AG04450 (cell line): ENCODE measurements around the gene ZNF503. TPM values are rescaled to one million over a fixed set of nuclear protein-coding genes. Genes with fewer than 3 reads are reported as not detected.

Experiments
- CTCF ChIA-PET: fragments of 300-600, 350-600 bp; formaldehyde crosslinking; extraction: SDS; loops from one replicate; lab custom pipeline; 2022; ENCODE audit warnings: antibody characterized with exemption, inconsistent platforms; lab: Charles Lee
- POLR2A ChIA-PET: fragments of 350-600 bp; formaldehyde crosslinking; extraction: SDS; loops from one replicate; lab custom pipeline; 2021; ENCODE audit warnings: antibody characterized with exemption, inconsistent platforms; lab: Yijun Ruan, JAX
- DNase-seq: peaks from one replicate; pipeline ENCODE4 v3.0.0-alpha.2; 2011; ENCODE audit warnings: low read depth, low spot score
- H3K27ac ChIP-seq: one replicate; pipeline ENCODE4 v1.5.1; 2012; ENCODE audit warnings: low read depth, low read length, control low read depth
- H3K27me3 ChIP-seq: one replicate; pipeline ENCODE4 v1.6.0; 2012; ENCODE audit warnings: low read length; ENCODE audit not compliant: control insufficient read depth, insufficient read depth
- H3K4me3 ChIP-seq: 2 replicates; pipeline ENCODE4 v1.5.1; 2011; ENCODE audit warnings: mild to moderate bottlenecking, low read depth, low read length, control low read depth
- H3K9me3 ChIP-seq: 2 replicates; pipeline ENCODE4 v1.5.1; 2012; ENCODE audit warnings: low read length; ENCODE audit not compliant: control insufficient read depth, insufficient read depth
- polyA plus RNA-seq: library from polyadenylated mRNA; depleted of rRNA; stranded (reverse); fragments of >200 nt; gene quantifications from 2 replicates; pipeline ENCODE4 v1.2.3, GENCODE V29; 2011
- TF ChIP-seq, protein P1 (sequence below): IDR thresholded peaks from 2 replicates; pipeline ENCODE4 v1.5.1; 2011; ENCODE audit warnings: low read depth, low read length, control low read depth, inconsistent platforms

The ZNF503 gene
- polyA plus RNA-seq, 1 experiment = 2.5 TPM

GRCh38 chr10:75428434-75429158, 27.0 kb upstream of the ZNF503 start:
- Histone ChIP-seq H3K9me3 (peaks cover 4% of the 10 kb centered on the region; the same call in 1 of the 2 replicates), H3K4me3 (no peak overlapping the region), H3K27me3 (peaks cover 22% of the 10 kb centered on the region), H3K27ac (no peak overlapping the region)
- DNase-seq = no peak
- ChIA-PET POLR2A (no interaction called here), CTCF (interaction anchor here (0.7 kb wide), 1 partner anchor 608 kb away, joined by 4 read pairs; no protein-coding TSS in a partner anchor)
- TF ChIP-seq, protein P1, sequence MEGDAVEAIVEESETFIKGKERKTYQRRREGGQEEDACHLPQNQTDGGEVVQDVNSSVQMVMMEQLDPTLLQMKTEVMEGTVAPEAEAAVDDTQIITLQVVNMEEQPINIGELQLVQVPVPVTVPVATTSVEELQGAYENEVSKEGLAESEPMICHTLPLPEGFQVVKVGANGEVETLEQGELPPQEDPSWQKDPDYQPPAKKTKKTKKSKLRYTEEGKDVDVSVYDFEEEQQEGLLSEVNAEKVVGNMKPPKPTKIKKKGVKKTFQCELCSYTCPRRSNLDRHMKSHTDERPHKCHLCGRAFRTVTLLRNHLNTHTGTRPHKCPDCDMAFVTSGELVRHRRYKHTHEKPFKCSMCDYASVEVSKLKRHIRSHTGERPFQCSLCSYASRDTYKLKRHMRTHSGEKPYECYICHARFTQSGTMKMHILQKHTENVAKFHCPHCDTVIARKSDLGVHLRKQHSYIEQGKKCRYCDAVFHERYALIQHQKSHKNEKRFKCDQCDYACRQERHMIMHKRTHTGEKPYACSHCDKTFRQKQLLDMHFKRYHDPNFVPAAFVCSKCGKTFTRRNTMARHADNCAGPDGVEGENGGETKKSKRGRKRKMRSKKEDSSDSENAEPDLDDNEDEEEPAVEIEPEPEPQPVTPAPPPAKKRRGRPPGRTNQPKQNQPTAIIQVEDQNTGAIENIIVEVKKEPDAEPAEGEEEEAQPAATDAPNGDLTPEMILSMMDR = no peak

DNA sequence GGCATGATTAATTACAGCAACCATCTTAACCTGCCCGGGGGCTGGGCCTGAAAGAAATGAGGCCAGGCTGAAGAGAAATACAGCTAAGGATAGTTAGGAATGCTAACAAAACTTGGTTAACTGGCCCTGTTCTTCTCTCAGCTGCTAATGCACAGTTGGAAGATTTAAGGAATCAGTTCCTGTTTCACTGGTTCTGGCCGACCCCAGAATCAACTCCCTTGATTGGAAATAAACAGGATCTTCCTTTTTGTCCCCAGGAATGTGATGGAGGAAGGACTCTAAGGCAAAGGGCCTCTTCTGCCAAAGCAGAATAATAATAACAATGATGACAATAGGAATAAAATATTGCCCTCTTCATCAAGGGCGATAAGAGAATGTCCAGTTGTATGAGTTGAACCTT, 26.4 kb upstream of the ZNF503 start:
- CTCF ChIA-PET = no interaction called here
- TF ChIP-seq, protein P1 = no peak
- peaks cover 18% of the 10 kb centered on the region for H3K27me3 ChIP-seq
- no peak for DNase-seq
- POLR2A ChIA-PET = no interaction called here
- peaks cover 4% of the 10 kb centered on the region; the same call in 1 of the 2 replicates for H3K9me3 ChIP-seq
- no peak overlapping the region for H3K4me3 ChIP-seq
- no peak overlapping the region for H3K27ac ChIP-seq

DNA sequence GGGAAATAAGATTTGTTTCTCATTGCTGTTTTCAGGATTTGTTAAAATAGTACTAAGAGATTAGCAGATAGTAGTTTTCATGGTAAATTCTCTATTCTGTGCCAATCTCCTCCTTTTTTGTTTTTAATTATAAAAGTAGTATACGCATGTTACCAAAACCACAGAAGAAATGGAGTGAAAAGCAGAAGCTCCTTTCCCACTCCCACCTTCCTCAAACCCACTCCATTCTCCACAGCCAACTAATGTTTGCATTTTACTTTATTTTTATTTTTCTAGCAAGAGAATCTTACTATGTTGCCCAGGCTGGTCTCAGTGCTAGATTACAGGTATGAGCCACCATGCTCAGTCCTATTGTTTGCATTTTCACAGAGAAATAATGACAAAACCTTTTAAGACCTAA, 25.3 kb upstream of the ZNF503 start:
- H3K4me3 ChIP-seq = no peak overlapping the region
- H3K27ac ChIP-seq = no peak overlapping the region
- peaks cover 8% of the 10 kb centered on the region for H3K27me3 ChIP-seq
- ChIA-PET CTCF (no interaction called here), POLR2A (no interaction called here)
- no peak for DNase-seq
- peaks cover 3% of the 10 kb centered on the region; the same call in 1 of the 2 replicates for H3K9me3 ChIP-seq
- TF ChIP-seq, protein P1 = no peak

- ChIA-PET CTCF (interaction anchor here (0.7 kb wide), 1 partner anchor 611 kb away, joined by 3 read pairs; no protein-coding TSS in a partner anchor), POLR2A (no interaction called here)
- Histone ChIP-seq H3K27me3 (peaks cover 8% of the 10 kb centered on the region), H3K27ac (no peak overlapping the region), H3K4me3 (no peak overlapping the region), H3K9me3 (no peaks in the 10 kb centered on the region)
- TF ChIP-seq, protein P1 = no peak
- no peak for DNase-seq
These were observed 23.9 kb upstream of the ZNF503 start for GRCh38 chr10:75425291-75426079.
